K562 (cell line): ENCODE data around the gene EXOC2. TPM values are rescaled to one million over a fixed set of nuclear protein-coding genes. Genes with fewer than 3 reads are reported as not detected.

ENCODE experiments used
- DPF2 ChIP-seq: fragments of 450-650 bp; IDR thresholded peaks from 2 replicates; pipeline ENCODE4 v1.6.1; 2016
- FOS ChIP-seq: IDR thresholded peaks from 3 replicates; pipeline ENCODE4 v1.6.1; 2011; ENCODE audit not compliant: insufficient read length; ENCODE audit errors: extremely low read depth
- FOXA1 ChIP-seq: fragments of 450-650 bp; IDR thresholded peaks from 2 replicates; pipeline ENCODE4 v1.6.1; 2016; ENCODE audit warnings: mild to moderate bottlenecking, borderline replicate concordance
- HMG20B ChIP-seq: fragments of 250-450 bp; sonication (Bioruptor Pico); IDR thresholded peaks from 2 replicates; pipeline ENCODE4 v1.5.0; 2021; ENCODE audit warnings: mild to moderate bottlenecking
- HNRNPLL ChIP-seq: fragments of 200-400 bp; formaldehyde crosslinking; IDR thresholded peaks from 2 replicates; pipeline ENCODE4 v1.6.1; 2017; ENCODE audit warnings: low read length, low read depth, mild to moderate bottlenecking; ENCODE audit not compliant: poor library complexity, severe bottlenecking
- KLF16 ChIP-seq: IDR thresholded peaks from 2 replicates; pipeline ENCODE4 v1.6.1; 2016; ENCODE audit warnings: antibody characterized with exemption
- NCOA2 ChIP-seq, 2 experiments: fragments of 450-650 bp; IDR thresholded peaks; 2 replicates each; pipeline ENCODE4 v1.6.1; 2018; ENCODE audit warnings: mild to moderate bottlenecking in 2 of 2, moderate library complexity in 1 of 2; ENCODE audit not compliant: partially characterized antibody in 2 of 2
- NONO ChIP-seq, 2 experiments: fragments of 200-400 bp in 1 of 2; fragments of 450-650 bp in 1 of 2; formaldehyde crosslinking in 1 of 2; IDR thresholded peaks; 2 replicates each; pipeline ENCODE4 v1.6.1; 2017; ENCODE audit warnings: low read depth in 2 of 2, mild to moderate bottlenecking in 2 of 2, moderate library complexity in 2 of 2, low read length in 1 of 2
- NR3C1 ChIP-seq: sonication (generic); formaldehyde crosslinking; IDR thresholded peaks from 2 replicates; pipeline ENCODE4 v1.8.1; 2022; ENCODE audit warnings: missing genetic modification reagents
- PYGO2 ChIP-seq: fragments of 450-650 bp; IDR thresholded peaks from 2 replicates; pipeline ENCODE4 v1.6.1; 2016; ENCODE audit warnings: mild to moderate bottlenecking, missing genetic modification characterization, moderate library complexity, missing compliant biosample characterization
- SLC30A9 ChIP-seq: fragments of 250-450 bp; sonication (Bioruptor Pico); IDR thresholded peaks from 2 replicates; pipeline ENCODE4 v1.8.0; 2022; ENCODE audit warnings: mild to moderate bottlenecking, moderate library complexity
- SRSF1 ChIP-seq: fragments of 200-400 bp; formaldehyde crosslinking; IDR thresholded peaks from 2 replicates; pipeline ENCODE4 v1.6.1; 2017; ENCODE audit warnings: mild to moderate bottlenecking, low read depth, low read length, moderate library complexity
- THRAP3 ChIP-seq: fragments of 450-650 bp; IDR thresholded peaks from 2 replicates; pipeline ENCODE4 v1.6.1; 2016; ENCODE audit warnings: mild to moderate bottlenecking, inconsistent platforms, borderline replicate concordance
- ZKSCAN1 ChIP-seq: fragments of 150-350 bp; IDR thresholded peaks from 2 replicates; pipeline ENCODE4 v1.6.1; 2016; ENCODE audit warnings: low read depth, low read length
- ZNF263 ChIP-seq: sonication (generic); formaldehyde crosslinking; IDR thresholded peaks from 2 replicates; pipeline ENCODE4 v1.8.0; 2022; ENCODE audit warnings: mild to moderate bottlenecking, missing genetic modification reagents, borderline replicate concordance
- ZNF75A ChIP-seq: fragments of 450-650 bp; formaldehyde crosslinking; IDR thresholded peaks from 2 replicates; pipeline ENCODE4 v1.4.0; 2020; ENCODE audit warnings: mild to moderate bottlenecking
- polyA plus RNA-seq, 8 experiments: library from polyadenylated mRNA; depleted of rRNA in 4 of 8; stranded (reverse) in 5 of 8; unstranded in 3 of 8; fragments of >200 nt; fragmentation: Nextera tagmentation in 2 of 8; fragmentation: Illumina TruSeq in 1 of 8; extraction: Ambion mirVana in 2 of 8; extraction: Trizol in 1 of 8; gene quantifications; 2 replicates each; pipeline versions ENCODE4 v1.2.1 to v1.2.3, GENCODE V29; 2011 to 2014; ENCODE audit warnings: inconsistent platforms in 1 of 8, missing spikeins in 1 of 8
- total RNA-seq, 7 experiments: library from RNA; depleted of rRNA in 6 of 7; stranded (reverse); fragments of >200 nt in 6 of 7; fragmentation: Illumina TruSeq in 2 of 7; extraction: Trizol in 2 of 7; gene quantifications; 2 replicates each; pipeline versions ENCODE4 v1.2.1 to v1.2.3, GENCODE V29; 2011 to 2021; ENCODE audit warnings: low replicate concordance in 1 of 7
- TF ChIP-seq, protein P1 (sequence below): fragments of 250-450 bp; sonication (Bioruptor Pico); IDR thresholded peaks from 2 replicates; pipeline ENCODE4 v1.4.0; 2020; ENCODE audit warnings: mild to moderate bottlenecking
- TF ChIP-seq, protein P2 (sequence below): sonication (generic); formaldehyde crosslinking; IDR thresholded peaks from 2 replicates; pipeline ENCODE4 v1.8.0; 2023; ENCODE audit warnings: missing genetic modification reagents, mild to moderate bottlenecking, borderline replicate concordance

Gene EXOC2
- total and polyA plus RNA-seq, 9 of the 15 experiments (the other 6 are each of a cell fraction or from before 2014, with no cell fraction given), result 12.2 to 30.2 (median 24.2) TPM

GRCh38 chr6:692356-692851 lies 535 bp downstream of the EXOC2 start (continued):
- TF ChIP-seq SRSF1 (no peak), FOXA1 (no peak), ZNF75A (no peak), NCOA2 (IDR thresholded peaks at IDR 0.05; ENCODE audit: partially characterized antibody in 2 of 2) (no peak), HMG20B (CRISPR knock-in tag) (no peak), PYGO2 (no peak), KLF16 (no peak), ZNF263 (CRISPR knock-in tag) (no peak), FOS (no peak), DPF2 (no peak), NONO (IDR thresholded peaks at IDR 0.05; ENCODE audit: low read depth in 2 of 2, low read length in 1 of 2) (no peak), THRAP3 (no peak), SLC30A9 (no peak), ZKSCAN1 (no peak), HNRNPLL (peak; percentile 88), NR3C1 (no peak)
- TF ChIP-seq, protein P1, sequence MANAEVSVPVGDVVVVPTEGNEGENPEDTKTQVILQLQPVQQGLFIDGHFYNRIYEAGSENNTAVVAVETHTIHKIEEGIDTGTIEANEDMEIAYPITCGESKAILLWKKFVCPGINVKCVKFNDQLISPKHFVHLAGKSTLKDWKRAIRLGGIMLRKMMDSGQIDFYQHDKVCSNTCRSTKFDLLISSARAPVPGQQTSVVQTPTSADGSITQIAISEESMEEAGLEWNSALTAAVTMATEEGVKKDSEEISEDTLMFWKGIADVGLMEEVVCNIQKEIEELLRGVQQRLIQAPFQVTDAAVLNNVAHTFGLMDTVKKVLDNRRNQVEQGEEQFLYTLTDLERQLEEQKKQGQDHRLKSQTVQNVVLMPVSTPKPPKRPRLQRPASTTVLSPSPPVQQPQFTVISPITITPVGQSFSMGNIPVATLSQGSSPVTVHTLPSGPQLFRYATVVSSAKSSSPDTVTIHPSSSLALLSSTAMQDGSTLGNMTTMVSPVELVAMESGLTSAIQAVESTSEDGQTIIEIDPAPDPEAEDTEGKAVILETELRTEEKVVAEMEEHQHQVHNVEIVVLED (CRISPR knock-in tag), result peak; percentile 25; the same call in 1 of the 2 replicates
- TF ChIP-seq, protein P2, sequence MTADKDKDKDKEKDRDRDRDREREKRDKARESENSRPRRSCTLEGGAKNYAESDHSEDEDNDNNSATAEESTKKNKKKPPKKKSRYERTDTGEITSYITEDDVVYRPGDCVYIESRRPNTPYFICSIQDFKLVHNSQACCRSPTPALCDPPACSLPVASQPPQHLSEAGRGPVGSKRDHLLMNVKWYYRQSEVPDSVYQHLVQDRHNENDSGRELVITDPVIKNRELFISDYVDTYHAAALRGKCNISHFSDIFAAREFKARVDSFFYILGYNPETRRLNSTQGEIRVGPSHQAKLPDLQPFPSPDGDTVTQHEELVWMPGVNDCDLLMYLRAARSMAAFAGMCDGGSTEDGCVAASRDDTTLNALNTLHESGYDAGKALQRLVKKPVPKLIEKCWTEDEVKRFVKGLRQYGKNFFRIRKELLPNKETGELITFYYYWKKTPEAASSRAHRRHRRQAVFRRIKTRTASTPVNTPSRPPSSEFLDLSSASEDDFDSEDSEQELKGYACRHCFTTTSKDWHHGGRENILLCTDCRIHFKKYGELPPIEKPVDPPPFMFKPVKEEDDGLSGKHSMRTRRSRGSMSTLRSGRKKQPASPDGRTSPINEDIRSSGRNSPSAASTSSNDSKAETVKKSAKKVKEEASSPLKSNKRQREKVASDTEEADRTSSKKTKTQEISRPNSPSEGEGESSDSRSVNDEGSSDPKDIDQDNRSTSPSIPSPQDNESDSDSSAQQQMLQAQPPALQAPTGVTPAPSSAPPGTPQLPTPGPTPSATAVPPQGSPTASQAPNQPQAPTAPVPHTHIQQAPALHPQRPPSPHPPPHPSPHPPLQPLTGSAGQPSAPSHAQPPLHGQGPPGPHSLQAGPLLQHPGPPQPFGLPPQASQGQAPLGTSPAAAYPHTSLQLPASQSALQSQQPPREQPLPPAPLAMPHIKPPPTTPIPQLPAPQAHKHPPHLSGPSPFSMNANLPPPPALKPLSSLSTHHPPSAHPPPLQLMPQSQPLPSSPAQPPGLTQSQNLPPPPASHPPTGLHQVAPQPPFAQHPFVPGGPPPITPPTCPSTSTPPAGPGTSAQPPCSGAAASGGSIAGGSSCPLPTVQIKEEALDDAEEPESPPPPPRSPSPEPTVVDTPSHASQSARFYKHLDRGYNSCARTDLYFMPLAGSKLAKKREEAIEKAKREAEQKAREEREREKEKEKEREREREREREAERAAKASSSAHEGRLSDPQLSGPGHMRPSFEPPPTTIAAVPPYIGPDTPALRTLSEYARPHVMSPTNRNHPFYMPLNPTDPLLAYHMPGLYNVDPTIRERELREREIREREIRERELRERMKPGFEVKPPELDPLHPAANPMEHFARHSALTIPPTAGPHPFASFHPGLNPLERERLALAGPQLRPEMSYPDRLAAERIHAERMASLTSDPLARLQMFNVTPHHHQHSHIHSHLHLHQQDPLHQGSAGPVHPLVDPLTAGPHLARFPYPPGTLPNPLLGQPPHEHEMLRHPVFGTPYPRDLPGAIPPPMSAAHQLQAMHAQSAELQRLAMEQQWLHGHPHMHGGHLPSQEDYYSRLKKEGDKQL (CRISPR knock-in tag), result no peak
